Kidney glomerular epithelial cell (primary cell): ENCODE measurements around the gene FBXO48.

Source experiments
- DNase-seq: peaks from one replicate; lab custom pipeline; 2025; lab: John Stamatoyannopoulos, UW

FBXO48 gene

DNA sequence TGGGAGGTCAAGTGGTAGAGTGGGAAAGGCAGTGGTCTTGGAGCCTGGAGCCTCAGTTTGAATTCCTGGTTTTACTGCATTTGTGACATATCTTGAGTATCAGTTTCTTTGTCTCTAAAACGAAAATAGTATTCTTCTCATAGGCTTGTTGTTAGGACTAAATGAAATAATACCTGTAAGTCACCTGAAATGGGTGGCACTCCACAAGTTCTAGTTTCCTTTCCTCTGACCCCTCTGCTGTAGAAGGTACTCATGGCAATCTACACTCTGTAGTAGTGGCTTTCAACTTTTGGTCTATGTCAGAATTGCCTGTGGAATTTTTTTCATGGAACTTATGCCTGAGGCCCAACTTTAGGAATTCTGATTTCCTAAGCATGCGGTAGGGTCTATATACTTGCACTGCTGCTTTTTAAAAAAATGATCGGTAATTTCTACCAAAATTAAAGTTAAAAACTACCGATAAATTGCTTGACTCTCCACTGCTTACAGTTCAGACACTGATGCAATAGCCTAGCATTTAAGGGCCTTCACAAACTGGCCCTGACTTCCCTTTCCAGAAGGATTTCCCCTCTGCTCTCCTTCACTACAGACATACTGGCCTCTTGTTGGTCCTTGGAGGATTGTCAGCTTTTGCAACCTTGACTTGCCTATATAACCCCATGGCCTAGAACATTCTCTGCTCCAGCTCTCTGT, 54.8 kb downstream of the FBXO48 start:
- no peak for DNase-seq

DNA sequence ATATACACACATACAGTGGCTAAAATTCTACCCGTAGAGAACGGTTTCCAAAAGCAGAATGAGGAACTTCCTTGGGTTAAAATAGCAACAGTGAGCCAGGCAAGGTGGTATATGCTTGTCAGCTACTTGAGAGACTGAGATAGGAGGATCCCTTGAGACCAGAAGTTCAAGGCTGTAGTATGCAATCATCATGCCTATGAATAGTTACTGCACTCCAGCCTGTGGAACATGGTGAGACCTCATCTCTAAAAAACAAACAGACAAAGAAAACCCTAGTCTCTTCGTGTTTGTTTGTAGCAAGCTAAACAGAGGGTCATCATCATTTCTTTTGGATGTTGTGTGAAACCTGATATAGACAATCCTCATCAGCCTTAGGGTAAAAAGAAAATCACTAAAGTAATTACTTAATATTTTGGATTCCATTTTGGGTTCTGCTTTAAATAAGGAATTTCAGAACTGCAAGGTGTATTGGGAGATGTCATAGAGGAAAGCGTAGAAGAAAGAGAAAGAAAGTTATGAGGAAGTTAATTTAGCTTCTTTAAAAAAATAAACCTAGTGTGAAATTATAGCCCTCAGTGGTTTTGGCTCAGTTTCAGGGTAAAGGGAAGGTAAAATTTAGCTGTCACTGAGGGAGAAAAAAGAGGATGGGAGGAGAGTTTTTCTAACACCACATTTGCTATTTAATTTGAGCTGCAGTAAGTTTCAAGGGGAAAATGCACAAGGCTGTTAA, 55.5 kb downstream of the FBXO48 start:
- DNase-seq = no peak
